Measurements from ENCODE around the gene KMT2E.

Gene KMT2E

GRCh38 chr7:105022458-105022857, 8.5 kb downstream of the KMT2E start:
- WGBS, 2 donors (ENCODE audit: extremely low coverage in 2 of 2, insufficient read length in 2 of 2, insufficient replicate concordance in 1 of 2) = no CpG with 5 or more reads among the region's 4 CpGs
- no peak overlapping the region for H2BK15ac ChIP-seq (ENCODE audit: low read length)
- DNase-seq (ENCODE audit: low spot score) = no peak
- no peak overlapping the region for H4K91ac ChIP-seq (ENCODE audit: low read depth, low read length, poor library complexity)
- no peak overlapping the region for H2BK120ac ChIP-seq (ENCODE audit: low read depth, low read length)
- no peaks in the 10 kb centered on the region for H3K27me3 ChIP-seq (ENCODE audit: control insufficient read depth in 3 of 3, insufficient read depth in 3 of 3, low read depth in 1 of 3, low read length in 3 of 3)
- peaks cover 2% of the 10 kb centered on the region in 2 donors for H3K4me1 ChIP-seq (ENCODE audit: control insufficient read depth in 2 of 2, insufficient read depth in 1 of 2, low read depth in 1 of 2, low read length in 2 of 2)
- no peak overlapping the region for H3K18ac ChIP-seq (ENCODE audit: low read length)
- no peak overlapping the region for H2AFZ ChIP-seq (ENCODE audit: low read length)
- H3K36me3 ChIP-seq (replicated peaks in 1 of 2; ENCODE audit: control insufficient read depth in 2 of 2, insufficient read depth in 2 of 2, low read length in 2 of 2) = peaks cover 0 to 31% of the 10 kb centered on the region in 2 donors
- no peak overlapping the region for H2AK5ac ChIP-seq (ENCODE audit: low read depth, low read length)
- no peaks in the 10 kb centered on the region for H3K79me1 ChIP-seq (ENCODE audit: low read depth, low read length)
- no peak overlapping the region for H3K27ac ChIP-seq (replicated peaks; ENCODE audit: low read length)
- no peak overlapping the region for H2BK12ac ChIP-seq (ENCODE audit: low read length)
- H3K23ac ChIP-seq (ENCODE audit: low read depth, low read length, poor library complexity) = no peak overlapping the region
- no peak overlapping the region for H3K14ac ChIP-seq (ENCODE audit: low read length)
- no peak overlapping the region for H3K4me2 ChIP-seq (ENCODE audit: insufficient read depth, low read length, poor library complexity, severe bottlenecking)
- peaks cover 0 to 4% of the 10 kb centered on the region in 2 donors for H3K9me3 ChIP-seq (replicated peaks in 1 of 2; ENCODE audit: control insufficient read depth in 2 of 2, insufficient read depth in 1 of 2, low read depth in 1 of 2, low read length in 2 of 2)
- no peak overlapping the region for H3K4ac ChIP-seq (ENCODE audit: low read length)
- H3K9ac ChIP-seq (ENCODE audit: low read depth, low read length, poor library complexity) = no peak overlapping the region
- no peak overlapping the region for H3K4me3 ChIP-seq (ENCODE audit: low read length in 2 of 2)
- H2BK5ac ChIP-seq (ENCODE audit: low read length) = no peak overlapping the region
- H4K8ac ChIP-seq (ENCODE audit: low read depth, low read length) = no peak overlapping the region

GRCh38 chr7:105024734-105025133, 10.7 kb downstream of the KMT2E start:
- Histone ChIP-seq H3K27ac (replicated peaks; ENCODE audit: low read length) (no peak overlapping the region), H2AFZ (ENCODE audit: low read length) (no peak overlapping the region), H3K23ac (ENCODE audit: low read depth, low read length, poor library complexity) (no peak overlapping the region), H2BK12ac (ENCODE audit: low read length) (no peak overlapping the region), H3K4me2 (ENCODE audit: insufficient read depth, low read length, poor library complexity, severe bottlenecking) (no peak overlapping the region), H2BK15ac (ENCODE audit: low read length) (no peak overlapping the region), H3K27me3 (ENCODE audit: control insufficient read depth in 3 of 3, insufficient read depth in 3 of 3, low read depth in 1 of 3, low read length in 3 of 3) (no peaks in the 10 kb centered on the region), H3K4me3 (ENCODE audit: low read length in 2 of 2) (no peak overlapping the region), H2AK5ac (ENCODE audit: low read depth, low read length) (no peak overlapping the region), H3K36me3 (replicated peaks in 1 of 2; ENCODE audit: control insufficient read depth in 2 of 2, insufficient read depth in 2 of 2, low read length in 2 of 2) (peaks cover 0 to 48% of the 10 kb centered on the region in 2 donors), H3K14ac (ENCODE audit: low read length) (no peak overlapping the region), H3K18ac (ENCODE audit: low read length) (no peak overlapping the region), H4K91ac (ENCODE audit: low read depth, low read length, poor library complexity) (no peak overlapping the region), H3K9me3 (replicated peaks in 1 of 2; ENCODE audit: control insufficient read depth in 2 of 2, insufficient read depth in 1 of 2, low read depth in 1 of 2, low read length in 2 of 2) (peaks cover 0 to 7% of the 10 kb centered on the region in 2 donors), H3K9ac (ENCODE audit: low read depth, low read length, poor library complexity) (no peak overlapping the region), H3K4ac (ENCODE audit: low read length) (no peak overlapping the region), H4K8ac (ENCODE audit: low read depth, low read length) (no peak overlapping the region), H2BK120ac (ENCODE audit: low read depth, low read length) (no peak overlapping the region), H2BK5ac (ENCODE audit: low read length) (no peak overlapping the region), H3K4me1 (ENCODE audit: control insufficient read depth in 2 of 2, insufficient read depth in 1 of 2, low read depth in 1 of 2, low read length in 2 of 2) (peaks cover 0 to 2% of the 10 kb centered on the region in 2 donors), H3K79me1 (ENCODE audit: low read depth, low read length) (peaks cover 3% of the 10 kb centered on the region)
- no CpG with 5 or more reads among the region's 1 CpG for WGBS, 2 donors (ENCODE audit: extremely low coverage in 2 of 2, insufficient read length in 2 of 2, insufficient replicate concordance in 1 of 2)
- DNase-seq (ENCODE audit: low spot score) = no peak

GRCh38 chr7:105026750-105027149, 12.7 kb downstream of the KMT2E start:
- H3K4me2 ChIP-seq (ENCODE audit: insufficient read depth, low read length, poor library complexity, severe bottlenecking) = no peak overlapping the region
- peaks cover 0 to 5% of the 10 kb centered on the region in 2 donors for H3K9me3 ChIP-seq (replicated peaks in 1 of 2; ENCODE audit: control insufficient read depth in 2 of 2, insufficient read depth in 1 of 2, low read depth in 1 of 2, low read length in 2 of 2)
- no peak overlapping the region for H2BK120ac ChIP-seq (ENCODE audit: low read depth, low read length)
- H2AK5ac ChIP-seq (ENCODE audit: low read depth, low read length) = no peak overlapping the region
- peaks cover 3% of the 10 kb centered on the region for H3K79me1 ChIP-seq (ENCODE audit: low read depth, low read length)
- H2AFZ ChIP-seq (ENCODE audit: low read length) = no peak overlapping the region
- no peak for DNase-seq (ENCODE audit: low spot score)
- no peak overlapping the region for H3K23ac ChIP-seq (ENCODE audit: low read depth, low read length, poor library complexity)
- H3K27me3 ChIP-seq (ENCODE audit: control insufficient read depth in 3 of 3, insufficient read depth in 3 of 3, low read depth in 1 of 3, low read length in 3 of 3) = no peaks in the 10 kb centered on the region
- no peak overlapping the region for H3K4ac ChIP-seq (ENCODE audit: low read length)
- H2BK15ac ChIP-seq (ENCODE audit: low read length) = no peak overlapping the region
- H2BK12ac ChIP-seq (ENCODE audit: low read length) = no peak overlapping the region
- no peak overlapping the region for H3K27ac ChIP-seq (replicated peaks; ENCODE audit: low read length)
- peaks cover 0 to 41% of the 10 kb centered on the region in 2 donors for H3K36me3 ChIP-seq (replicated peaks in 1 of 2; ENCODE audit: control insufficient read depth in 2 of 2, insufficient read depth in 2 of 2, low read length in 2 of 2)
- no peak overlapping the region for H3K4me3 ChIP-seq (ENCODE audit: low read length in 2 of 2)
- no peak overlapping the region for H3K18ac ChIP-seq (ENCODE audit: low read length)
- no peaks in the 10 kb centered on the region for H3K4me1 ChIP-seq (ENCODE audit: control insufficient read depth in 2 of 2, insufficient read depth in 1 of 2, low read depth in 1 of 2, low read length in 2 of 2)
- H3K9ac ChIP-seq (ENCODE audit: low read depth, low read length, poor library complexity) = no peak overlapping the region
- H4K91ac ChIP-seq (ENCODE audit: low read depth, low read length, poor library complexity) = no peak overlapping the region
- H4K8ac ChIP-seq (ENCODE audit: low read depth, low read length) = no peak overlapping the region
- WGBS, 2 donors (ENCODE audit: extremely low coverage in 2 of 2, insufficient read length in 2 of 2, insufficient replicate concordance in 1 of 2) = no CpG with 5 or more reads among the region's 2 CpGs
- H3K14ac ChIP-seq (ENCODE audit: low read length) = no peak overlapping the region
- H2BK5ac ChIP-seq (ENCODE audit: low read length) = no peak overlapping the region

- Histone ChIP-seq H3K4me2 (ENCODE audit: insufficient read depth, low read length, poor library complexity, severe bottlenecking) (no peak overlapping the region), H3K79me1 (ENCODE audit: low read depth, low read length) (peaks cover 4% of the 10 kb centered on the region)
- no CpG with 5 or more reads among the region's 2 CpGs for WGBS, 2 donors (ENCODE audit: extremely low coverage in 2 of 2, insufficient read length in 2 of 2, insufficient replicate concordance in 1 of 2)
Measured at GRCh38 chr7:105027176-105027853, 13.3 kb downstream of the KMT2E start.

More at GRCh38 chr7:105027176-105027853, 13.3 kb downstream of the KMT2E start:
- Histone ChIP-seq H3K4me3 (ENCODE audit: low read length in 2 of 2) (no peak overlapping the region), H4K8ac (ENCODE audit: low read depth, low read length) (no peak overlapping the region), H3K23ac (ENCODE audit: low read depth, low read length, poor library complexity) (no peak overlapping the region), H3K4ac (ENCODE audit: low read length) (no peak overlapping the region), H3K9me3 (replicated peaks in 1 of 2; ENCODE audit: control insufficient read depth in 2 of 2, insufficient read depth in 1 of 2, low read depth in 1 of 2, low read length in 2 of 2) (peaks cover 0 to 3% of the 10 kb centered on the region in 2 donors), H3K36me3 (replicated peaks in 1 of 2; ENCODE audit: control insufficient read depth in 2 of 2, insufficient read depth in 2 of 2, low read length in 2 of 2) (peaks cover 0 to 38% of the 10 kb centered on the region in 2 donors), H2BK5ac (ENCODE audit: low read length) (no peak overlapping the region), H3K9ac (ENCODE audit: low read depth, low read length, poor library complexity) (no peak overlapping the region), H2BK15ac (ENCODE audit: low read length) (no peak overlapping the region), H3K18ac (ENCODE audit: low read length) (no peak overlapping the region), H4K91ac (ENCODE audit: low read depth, low read length, poor library complexity) (no peak overlapping the region), H2AK5ac (ENCODE audit: low read depth, low read length) (no peak overlapping the region), H3K14ac (ENCODE audit: low read length) (no peak overlapping the region), H2BK120ac (ENCODE audit: low read depth, low read length) (no peak overlapping the region), H2AFZ (ENCODE audit: low read length) (no peak overlapping the region), H3K27ac (replicated peaks; ENCODE audit: low read length) (no peak overlapping the region), H2BK12ac (ENCODE audit: low read length) (no peak overlapping the region), H3K4me1 (ENCODE audit: control insufficient read depth in 2 of 2, insufficient read depth in 1 of 2, low read depth in 1 of 2, low read length in 2 of 2) (no peaks in the 10 kb centered on the region), H3K27me3 (ENCODE audit: control insufficient read depth in 3 of 3, insufficient read depth in 3 of 3, low read depth in 1 of 3, low read length in 3 of 3) (no peaks in the 10 kb centered on the region)
- DNase-seq (ENCODE audit: low spot score) = no peak

Measured in neuronal stem cell (in vitro differentiated cells).